Choroid plexus epithelial cell (primary cell): Measurements from ENCODE around the gene HBS1L.

Source experiments
- DNase-seq: peaks from one replicate; pipeline ENCODE4 v3.0.0-alpha.2; 2010; ENCODE audit warnings: low read depth
- H3K4me3 ChIP-seq: 2 replicates; pipeline ENCODE4 v1.5.1; 2011; ENCODE audit warnings: low read depth, mild to moderate bottlenecking, control low read depth, low read length, moderate library complexity
- TF ChIP-seq, protein P1 (sequence below): conservative IDR thresholded peaks from 2 replicates; pipeline ENCODE4 v1.5.1; 2011; ENCODE audit warnings: low read depth, mild to moderate bottlenecking, control low read depth, inconsistent platforms, low read length, moderate library complexity

HBS1L gene

DNA sequence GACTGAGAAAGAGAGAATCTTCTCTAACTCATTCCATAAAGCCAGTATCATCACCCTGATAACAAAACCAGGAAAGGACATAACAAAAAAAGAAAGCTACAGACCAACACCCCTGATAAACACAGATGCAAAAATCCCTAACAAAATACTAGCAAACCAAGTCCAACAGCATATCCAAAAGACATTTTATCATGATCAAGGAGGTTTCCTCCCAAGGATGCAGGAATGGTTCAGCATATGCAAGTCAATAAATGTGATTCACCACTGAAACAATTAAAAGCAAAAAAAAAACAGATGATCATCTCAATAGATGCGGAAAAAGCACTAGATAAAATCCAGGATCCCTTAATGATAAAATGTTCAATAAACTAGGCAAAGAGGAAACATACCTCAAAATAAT lies 80.3 kb downstream of the HBS1L start:
- H3K4me3 ChIP-seq, result no peak overlapping the region
- DNase-seq, result no peak
- TF ChIP-seq, protein P1, sequence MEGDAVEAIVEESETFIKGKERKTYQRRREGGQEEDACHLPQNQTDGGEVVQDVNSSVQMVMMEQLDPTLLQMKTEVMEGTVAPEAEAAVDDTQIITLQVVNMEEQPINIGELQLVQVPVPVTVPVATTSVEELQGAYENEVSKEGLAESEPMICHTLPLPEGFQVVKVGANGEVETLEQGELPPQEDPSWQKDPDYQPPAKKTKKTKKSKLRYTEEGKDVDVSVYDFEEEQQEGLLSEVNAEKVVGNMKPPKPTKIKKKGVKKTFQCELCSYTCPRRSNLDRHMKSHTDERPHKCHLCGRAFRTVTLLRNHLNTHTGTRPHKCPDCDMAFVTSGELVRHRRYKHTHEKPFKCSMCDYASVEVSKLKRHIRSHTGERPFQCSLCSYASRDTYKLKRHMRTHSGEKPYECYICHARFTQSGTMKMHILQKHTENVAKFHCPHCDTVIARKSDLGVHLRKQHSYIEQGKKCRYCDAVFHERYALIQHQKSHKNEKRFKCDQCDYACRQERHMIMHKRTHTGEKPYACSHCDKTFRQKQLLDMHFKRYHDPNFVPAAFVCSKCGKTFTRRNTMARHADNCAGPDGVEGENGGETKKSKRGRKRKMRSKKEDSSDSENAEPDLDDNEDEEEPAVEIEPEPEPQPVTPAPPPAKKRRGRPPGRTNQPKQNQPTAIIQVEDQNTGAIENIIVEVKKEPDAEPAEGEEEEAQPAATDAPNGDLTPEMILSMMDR, result no peak

- no peak for DNase-seq
- TF ChIP-seq, protein P1, result no peak
- H3K4me3 ChIP-seq, result no peak overlapping the region
Measured at GRCh38 chr6:134967711-134968110, 86.9 kb downstream of the HBS1L start.

GRCh38 chr6:134964451-134965203 lies 90.0 kb downstream of the HBS1L start:
- no peak for DNase-seq
- H3K4me3 ChIP-seq, result no peak overlapping the region
- TF ChIP-seq, protein P1, result no peak

- DNase-seq, result no peak
- TF ChIP-seq, protein P1, result no peak
- H3K4me3 ChIP-seq, result no peak overlapping the region
Measured at GRCh38 chr6:134962421-134962820, 92.2 kb downstream of the HBS1L start.

- H3K4me3 ChIP-seq, result no peak overlapping the region
- DNase-seq, result no peak
- TF ChIP-seq, protein P1, result no peak
Measured at GRCh38 chr6:134961366-134961765, 93.3 kb downstream of the HBS1L start.

DNA sequence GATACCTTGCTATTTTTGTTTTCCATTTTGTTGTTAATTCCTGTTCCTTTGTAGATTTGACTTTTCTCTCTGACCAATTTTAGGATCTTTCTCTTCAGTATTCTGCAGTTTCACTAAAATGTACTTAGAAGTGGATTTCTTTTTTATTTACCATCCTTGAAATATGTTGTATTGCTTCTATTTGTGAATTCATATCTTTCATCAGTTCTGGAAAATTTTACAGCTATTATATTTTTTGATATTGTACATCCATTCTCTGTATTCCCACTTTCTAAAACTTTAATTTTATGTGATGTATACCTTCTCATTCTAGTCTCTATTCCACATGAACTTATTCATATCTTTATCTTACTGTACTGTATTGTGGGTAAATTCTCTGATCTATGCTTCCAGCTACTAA lies 95.0 kb downstream of the HBS1L start:
- no peak for DNase-seq
- TF ChIP-seq, protein P1, result no peak
- H3K4me3 ChIP-seq, result no peak overlapping the region

DNA sequence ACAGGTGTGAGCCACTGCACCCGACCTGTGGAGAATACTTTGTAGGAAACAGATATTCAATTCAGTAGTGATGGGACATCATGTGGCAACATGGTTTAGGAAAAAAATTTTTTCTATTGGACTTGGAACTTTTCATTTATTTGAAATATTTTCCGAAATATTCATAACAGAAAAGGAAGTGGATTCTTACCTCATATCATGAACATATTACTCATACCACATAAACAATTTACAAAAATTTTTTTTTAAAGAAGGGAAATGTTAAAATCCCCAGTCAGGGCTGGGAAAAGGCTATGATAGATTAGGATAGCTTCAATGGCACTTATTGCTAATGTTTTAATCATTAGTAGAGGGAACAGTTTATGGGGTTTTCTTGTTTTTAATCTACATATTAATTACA lies 97.9 kb downstream of the HBS1L start:
- H3K4me3 ChIP-seq, result no peak overlapping the region
- no peak for DNase-seq
- TF ChIP-seq, protein P1, result no peak
